Panc1 (cell line): Measurements from ENCODE around the gene ATP5F1E.

Experiments
- POLR2AphosphoS5 ChIP-seq: IDR thresholded peaks from 2 replicates; pipeline ENCODE4 v1.6.1; 2012; ENCODE audit warnings: mild to moderate bottlenecking, low read depth, low read length, moderate library complexity
- SIN3A ChIP-seq: IDR thresholded peaks from 2 replicates; pipeline ENCODE4 v1.6.1; 2012; ENCODE audit warnings: low read depth, mild to moderate bottlenecking, low read length, moderate library complexity, borderline replicate concordance; ENCODE audit not compliant: insufficient read depth
- TF ChIP-seq, protein P1 (sequence below), 2 experiments: IDR thresholded peaks; 2 replicates each; pipeline ENCODE4 v1.6.1; 2011 to 2012; ENCODE audit warnings: low read depth in 2 of 2, control low read depth in 1 of 2, low read length in 1 of 2, mild to moderate bottlenecking in 1 of 2, moderate library complexity in 1 of 2; ENCODE audit not compliant: insufficient read depth in 1 of 2
- TF ChIP-seq, protein P2 (sequence below): fragments of 450-650 bp; IDR thresholded peaks from 2 replicates; pipeline ENCODE4 v1.5.1; 2017; ENCODE audit warnings: mild to moderate bottlenecking

DNA sequence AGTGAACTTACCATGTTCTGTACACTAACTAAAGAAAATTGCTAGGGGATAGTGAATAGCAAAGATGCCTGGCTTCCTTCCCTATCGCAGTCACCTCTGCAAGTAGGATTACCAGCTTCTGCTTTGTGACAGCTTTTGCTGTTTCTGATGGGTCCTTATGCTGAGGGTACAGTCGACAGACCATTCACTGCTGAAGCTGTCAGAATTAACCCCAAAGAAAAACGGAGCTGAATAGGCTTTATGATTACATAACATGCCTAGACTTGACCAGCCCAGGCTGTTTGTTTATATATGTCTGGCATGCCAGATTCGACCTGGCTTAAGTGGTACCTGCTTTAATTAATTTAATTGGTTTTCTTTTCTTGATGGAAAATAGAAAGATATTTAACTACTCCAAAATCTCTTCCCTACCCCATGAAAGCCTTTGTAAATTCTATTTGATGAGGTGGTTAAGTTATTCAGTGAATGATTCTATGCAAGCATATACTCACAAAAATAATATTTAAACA lies 32.1 kb upstream of the ATP5F1E start:
- TF ChIP-seq, protein P1, sequence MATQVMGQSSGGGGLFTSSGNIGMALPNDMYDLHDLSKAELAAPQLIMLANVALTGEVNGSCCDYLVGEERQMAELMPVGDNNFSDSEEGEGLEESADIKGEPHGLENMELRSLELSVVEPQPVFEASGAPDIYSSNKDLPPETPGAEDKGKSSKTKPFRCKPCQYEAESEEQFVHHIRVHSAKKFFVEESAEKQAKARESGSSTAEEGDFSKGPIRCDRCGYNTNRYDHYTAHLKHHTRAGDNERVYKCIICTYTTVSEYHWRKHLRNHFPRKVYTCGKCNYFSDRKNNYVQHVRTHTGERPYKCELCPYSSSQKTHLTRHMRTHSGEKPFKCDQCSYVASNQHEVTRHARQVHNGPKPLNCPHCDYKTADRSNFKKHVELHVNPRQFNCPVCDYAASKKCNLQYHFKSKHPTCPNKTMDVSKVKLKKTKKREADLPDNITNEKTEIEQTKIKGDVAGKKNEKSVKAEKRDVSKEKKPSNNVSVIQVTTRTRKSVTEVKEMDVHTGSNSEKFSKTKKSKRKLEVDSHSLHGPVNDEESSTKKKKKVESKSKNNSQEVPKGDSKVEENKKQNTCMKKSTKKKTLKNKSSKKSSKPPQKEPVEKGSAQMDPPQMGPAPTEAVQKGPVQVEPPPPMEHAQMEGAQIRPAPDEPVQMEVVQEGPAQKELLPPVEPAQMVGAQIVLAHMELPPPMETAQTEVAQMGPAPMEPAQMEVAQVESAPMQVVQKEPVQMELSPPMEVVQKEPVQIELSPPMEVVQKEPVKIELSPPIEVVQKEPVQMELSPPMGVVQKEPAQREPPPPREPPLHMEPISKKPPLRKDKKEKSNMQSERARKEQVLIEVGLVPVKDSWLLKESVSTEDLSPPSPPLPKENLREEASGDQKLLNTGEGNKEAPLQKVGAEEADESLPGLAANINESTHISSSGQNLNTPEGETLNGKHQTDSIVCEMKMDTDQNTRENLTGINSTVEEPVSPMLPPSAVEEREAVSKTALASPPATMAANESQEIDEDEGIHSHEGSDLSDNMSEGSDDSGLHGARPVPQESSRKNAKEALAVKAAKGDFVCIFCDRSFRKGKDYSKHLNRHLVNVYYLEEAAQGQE (IDR thresholded peaks at IDR 0.05; ENCODE audit: insufficient read depth in 1 of 2, low read depth in 2 of 2, low read length in 1 of 2) = no peak
- TF ChIP-seq, protein P2, sequence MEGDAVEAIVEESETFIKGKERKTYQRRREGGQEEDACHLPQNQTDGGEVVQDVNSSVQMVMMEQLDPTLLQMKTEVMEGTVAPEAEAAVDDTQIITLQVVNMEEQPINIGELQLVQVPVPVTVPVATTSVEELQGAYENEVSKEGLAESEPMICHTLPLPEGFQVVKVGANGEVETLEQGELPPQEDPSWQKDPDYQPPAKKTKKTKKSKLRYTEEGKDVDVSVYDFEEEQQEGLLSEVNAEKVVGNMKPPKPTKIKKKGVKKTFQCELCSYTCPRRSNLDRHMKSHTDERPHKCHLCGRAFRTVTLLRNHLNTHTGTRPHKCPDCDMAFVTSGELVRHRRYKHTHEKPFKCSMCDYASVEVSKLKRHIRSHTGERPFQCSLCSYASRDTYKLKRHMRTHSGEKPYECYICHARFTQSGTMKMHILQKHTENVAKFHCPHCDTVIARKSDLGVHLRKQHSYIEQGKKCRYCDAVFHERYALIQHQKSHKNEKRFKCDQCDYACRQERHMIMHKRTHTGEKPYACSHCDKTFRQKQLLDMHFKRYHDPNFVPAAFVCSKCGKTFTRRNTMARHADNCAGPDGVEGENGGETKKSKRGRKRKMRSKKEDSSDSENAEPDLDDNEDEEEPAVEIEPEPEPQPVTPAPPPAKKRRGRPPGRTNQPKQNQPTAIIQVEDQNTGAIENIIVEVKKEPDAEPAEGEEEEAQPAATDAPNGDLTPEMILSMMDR = no peak
- TF ChIP-seq SIN3A = no peak
- TF ChIP-seq POLR2AphosphoS5 = no peak
